ENCODE measurements around the gene GBF1.

The GBF1 gene

DNA sequence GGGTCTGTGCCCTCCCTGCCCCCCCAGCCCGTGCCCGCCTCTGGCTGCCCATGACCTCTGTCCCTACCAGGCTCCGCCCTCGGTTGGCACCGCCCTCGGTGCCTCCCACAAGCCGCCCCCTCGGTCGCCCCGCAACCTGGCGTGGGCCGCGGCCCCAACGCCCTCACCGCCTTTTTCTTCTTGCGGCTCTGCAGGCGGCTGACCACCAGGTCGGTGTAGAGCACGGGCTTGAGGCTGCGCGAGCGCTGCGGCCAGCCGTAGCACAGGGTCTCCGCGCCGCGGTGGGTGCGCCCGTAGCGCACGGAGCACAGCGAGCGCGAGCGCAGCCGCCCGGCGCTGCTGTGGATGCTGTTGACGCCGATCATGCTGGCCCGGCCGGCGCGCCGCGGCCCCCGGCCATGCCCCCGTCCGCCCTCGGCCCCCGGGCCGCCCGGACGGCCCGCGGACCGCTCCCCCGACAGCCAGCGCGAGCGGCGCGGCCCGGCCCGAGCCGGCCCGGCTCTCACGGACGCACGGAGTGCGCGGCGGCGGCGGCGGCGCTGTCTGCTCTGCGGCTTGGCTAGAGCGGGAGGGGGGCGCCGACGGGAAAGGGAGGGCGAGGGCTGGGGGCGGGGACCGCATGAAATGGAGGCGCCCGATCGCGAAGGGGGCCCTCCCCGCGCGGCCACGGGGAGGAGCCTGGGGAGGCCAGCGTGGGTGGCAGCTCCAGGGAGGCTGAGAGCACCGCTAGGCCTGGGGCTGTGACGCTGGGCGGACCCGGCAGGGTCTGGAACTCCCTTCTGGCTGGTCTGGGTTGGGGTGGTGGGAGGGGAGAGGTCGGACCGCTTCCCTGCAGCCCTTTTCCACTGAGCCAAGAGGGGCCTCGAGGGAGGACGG, 163.6 kb downstream of the GBF1 start:
- peak; percentile 25 for DNase-seq (ENCODE audit: low spot score)

DNA sequence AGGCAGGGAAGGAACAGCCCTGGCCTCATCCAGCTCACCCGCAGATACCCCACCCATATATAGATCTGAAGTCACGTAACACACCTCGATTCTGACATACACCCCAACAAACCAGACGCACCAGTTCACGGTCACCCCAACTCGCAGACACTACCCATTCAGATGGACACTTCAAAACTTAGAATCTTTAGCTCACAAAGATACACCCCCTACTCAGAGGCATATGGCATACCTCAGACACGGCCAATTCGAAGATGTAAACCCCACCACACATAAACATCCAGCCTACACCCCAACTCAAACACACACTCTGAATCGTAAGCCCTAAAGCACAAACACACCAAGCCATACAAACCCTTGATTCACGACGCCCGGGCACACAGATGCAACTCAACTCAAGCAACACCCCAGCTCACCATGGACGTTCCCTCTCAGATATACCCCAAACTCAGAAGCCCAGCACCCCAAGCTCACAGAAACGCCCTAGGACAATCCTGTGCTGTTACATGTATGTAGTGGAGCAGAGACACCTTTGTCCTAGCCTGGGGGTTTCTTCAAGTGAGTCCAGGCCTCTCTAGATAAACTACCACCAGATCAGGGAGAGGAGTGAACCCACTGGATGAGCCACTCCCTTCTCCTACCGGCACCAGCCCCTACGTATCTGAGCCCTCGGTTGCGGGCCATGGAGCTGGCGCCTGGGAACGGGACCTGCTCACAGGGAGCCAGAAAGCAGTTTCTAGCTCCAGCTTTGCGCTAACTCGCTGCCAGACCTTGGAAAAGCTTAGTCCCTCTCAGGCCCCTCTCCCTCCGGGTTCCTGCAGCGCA, 164.5 kb downstream of the GBF1 start:
- no peak for DNase-seq (ENCODE audit: low spot score)

DNA sequence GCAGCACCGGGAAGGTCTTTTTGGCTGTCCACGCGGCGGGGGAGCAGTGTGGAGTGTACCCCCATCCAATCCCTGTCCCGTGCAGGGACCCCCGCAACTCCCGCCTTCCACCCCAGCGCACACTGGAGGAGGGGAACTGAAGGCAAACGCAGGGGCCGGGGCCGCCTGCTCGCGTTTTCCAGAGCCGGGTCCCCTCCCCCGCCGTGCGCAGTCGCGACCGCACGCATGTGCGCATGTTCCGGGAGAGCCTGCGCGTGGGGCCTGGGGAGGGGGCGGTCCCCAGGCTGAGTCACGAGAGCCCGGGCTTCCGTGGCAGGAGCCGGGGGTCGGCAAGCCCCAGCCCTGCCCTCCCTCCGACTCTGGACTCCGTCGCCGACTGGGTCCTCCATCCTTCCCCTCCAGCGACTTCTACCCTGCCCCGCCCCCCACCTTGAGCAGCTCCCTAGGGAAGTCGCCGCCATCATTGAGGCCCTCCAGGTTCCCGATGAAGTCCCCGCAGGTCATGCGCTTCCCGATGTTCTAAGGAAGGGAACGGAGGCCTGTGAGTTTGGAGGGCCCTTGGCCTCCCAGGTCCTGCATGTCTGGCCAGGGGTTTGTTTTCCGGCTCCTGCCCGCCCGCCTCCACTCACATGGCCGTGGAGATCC, 165.2 kb downstream of the GBF1 start:
- no peak for DNase-seq (ENCODE audit: low spot score)

DNA sequence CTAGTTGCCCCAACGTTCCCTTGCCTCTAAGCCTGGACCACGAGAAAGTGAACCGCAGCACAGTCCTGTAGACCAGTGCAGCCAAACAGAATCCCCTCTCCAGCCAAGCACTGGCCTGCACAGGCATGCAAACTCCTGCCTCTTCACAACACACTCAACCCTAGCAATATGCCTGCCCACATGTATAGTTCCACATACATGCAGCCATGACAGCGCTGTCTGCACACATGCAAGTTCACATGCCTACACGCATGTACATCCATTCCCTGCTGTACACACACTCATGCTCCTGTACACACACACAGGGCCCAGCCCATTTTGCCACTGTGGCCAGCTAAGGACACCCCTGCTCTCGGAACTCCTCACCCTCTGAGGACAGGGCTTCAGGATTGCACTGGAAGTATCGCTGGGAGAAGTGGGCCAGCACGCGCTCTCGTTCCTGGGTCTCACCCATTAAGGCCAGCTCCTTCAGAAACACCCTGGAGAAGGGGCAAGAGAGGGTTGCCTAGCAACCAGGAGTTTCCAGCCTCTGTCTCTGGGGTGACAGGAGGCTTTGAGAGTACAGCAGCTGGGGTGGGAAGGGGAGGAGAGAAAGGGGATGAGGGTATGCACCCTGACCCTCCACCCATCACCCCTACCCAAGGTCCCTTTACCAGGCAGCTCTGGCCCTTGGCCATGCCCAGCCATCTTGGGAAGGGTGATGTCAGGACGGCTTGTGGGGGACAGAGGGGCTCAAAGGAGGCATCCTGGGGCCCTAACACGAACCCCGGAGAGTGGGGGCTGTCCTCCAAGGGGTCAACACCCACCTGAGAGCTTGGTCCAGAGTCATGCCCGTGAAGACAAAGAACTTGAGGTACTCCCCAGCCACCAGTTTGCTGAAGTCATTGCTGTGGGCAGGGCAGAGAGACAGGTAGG, 166.3 kb downstream of the GBF1 start:
- DNase-seq (ENCODE audit: low spot score), result no peak

DNA sequence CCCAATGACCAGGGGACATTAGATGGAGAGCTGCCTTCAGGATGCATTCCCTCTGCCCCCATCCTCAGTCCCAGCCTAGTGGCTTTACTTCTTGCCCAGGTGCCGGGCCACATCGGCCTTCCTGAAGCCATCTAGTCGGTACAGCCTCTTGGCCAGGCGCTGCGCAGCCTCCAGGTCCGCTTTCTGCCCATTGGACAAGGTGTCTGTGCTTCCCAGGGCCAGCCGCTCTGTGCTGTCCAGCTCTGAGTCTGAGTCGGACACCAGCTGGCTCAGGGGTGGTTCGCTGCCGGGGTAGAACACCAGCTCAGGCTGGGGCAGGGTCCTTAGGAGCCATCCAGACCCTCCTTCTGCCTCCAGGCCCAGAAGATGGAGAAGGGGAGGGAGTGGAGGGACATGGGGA, 167.0 kb downstream of the GBF1 start:
- DNase-seq (ENCODE audit: low spot score), result no peak

DNA sequence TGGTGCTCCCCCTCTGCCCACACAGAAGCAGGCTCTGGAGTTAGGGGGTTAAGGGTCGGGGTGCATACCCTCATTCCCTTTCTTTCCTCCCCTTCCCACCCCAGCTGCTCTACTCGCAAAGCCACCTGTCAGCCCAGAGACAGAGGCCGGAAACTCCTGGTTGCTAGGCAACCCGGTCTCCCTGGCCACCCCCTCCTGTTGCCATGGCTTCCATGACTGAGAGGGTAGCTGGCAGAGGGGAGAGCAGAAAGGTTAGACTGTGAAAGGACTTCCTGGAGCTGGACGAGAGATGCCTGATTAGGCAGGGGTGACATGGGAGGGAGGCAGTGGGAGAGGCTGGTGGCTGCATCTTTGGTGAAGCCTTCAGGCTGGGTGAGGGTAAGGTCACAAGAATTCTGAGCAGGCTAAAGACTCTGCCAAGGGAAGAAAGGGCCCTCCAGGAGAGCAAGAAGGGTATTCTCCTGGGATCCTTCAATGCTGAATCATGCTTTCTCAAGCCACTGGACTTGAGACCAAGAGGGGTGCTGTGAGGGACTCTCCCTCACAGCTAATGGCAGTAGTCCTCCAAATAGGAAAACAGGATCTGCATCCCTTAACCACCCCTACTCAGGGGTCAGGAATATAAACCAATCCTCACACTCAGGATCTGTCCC, 167.8 kb downstream of the GBF1 start:
- no peak for DNase-seq (ENCODE audit: low spot score)

DNA sequence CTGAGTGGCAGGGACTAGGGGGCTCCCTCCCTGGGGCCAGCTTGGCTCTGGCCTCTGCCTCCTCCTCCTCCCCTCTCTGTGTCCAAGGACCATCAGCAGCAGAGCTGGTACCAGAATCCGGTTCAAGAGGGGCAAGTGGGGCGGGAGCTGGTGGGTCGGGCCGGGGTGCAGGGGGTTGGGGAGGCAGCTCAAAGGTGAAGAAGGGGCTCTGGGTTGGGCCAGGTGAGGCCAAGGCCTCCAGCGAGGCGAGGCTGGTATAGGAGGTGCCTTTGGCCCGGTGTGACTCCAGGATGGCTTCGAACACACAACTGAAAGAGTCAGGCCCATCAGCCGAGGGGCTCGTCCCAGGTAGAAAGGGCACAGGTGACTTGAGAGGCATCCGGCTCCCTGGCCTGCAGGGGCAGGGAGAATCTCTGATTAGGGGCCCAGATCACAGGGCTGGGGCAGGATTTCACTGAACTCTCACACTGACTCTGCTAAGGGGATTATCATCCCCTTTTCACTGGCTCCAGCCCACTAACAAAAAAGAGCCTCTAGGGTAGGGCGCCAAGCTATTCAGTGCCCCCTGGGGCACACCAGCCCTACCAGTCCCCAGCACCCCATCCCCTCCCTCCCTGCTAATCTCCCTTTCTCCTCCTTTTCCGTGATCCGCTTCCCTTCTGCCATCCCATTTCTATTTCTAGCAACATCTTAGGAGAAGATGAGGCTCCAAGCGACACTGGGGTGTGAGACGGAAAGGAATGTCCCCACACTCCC, 168.7 kb downstream of the GBF1 start:
- no peak for DNase-seq (ENCODE audit: low spot score)

DNA sequence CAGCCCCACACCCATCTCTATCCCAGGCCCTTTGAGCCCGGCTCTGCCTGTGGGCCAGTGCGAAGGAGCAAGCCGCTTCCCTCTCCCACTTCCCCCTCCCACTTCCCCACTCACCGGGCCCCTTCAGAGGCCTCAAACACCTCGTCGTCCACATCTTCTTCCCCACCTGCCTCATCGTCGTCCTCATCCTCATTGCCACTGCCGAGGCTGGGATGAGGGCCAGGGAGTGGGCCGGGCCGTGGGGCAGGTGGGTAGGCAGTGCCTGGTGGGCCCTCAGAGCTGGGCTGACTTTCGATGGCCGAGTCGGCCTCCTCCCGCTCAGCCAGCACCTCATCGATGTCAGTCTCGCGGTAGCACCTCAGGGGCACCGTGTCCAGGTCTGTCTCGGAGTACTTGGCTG, 169.4 kb downstream of the GBF1 start:
- no peak for DNase-seq (ENCODE audit: low spot score)

DNA sequence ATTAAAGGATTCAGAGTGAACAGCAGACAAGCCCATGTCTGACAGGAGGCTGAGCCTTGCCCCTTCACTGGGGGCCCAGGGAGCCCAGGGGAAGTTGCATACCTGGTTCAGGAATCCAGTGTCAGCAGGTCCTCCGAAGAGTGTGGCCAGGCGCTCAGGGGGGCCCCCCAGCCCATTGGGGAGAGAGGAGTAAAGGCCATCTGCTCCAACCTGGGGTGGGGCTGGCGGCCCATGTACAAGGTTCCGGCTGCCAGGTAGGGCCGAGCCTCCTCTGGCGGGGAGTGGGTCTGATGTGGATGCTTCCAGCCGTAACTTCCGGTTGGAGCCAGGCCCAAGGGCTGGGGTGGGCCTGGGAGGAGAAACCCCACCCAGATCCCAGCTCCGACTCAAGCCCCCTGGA, 171.0 kb downstream of the GBF1 start:
- DNase-seq (ENCODE audit: low spot score), result no peak

DNA sequence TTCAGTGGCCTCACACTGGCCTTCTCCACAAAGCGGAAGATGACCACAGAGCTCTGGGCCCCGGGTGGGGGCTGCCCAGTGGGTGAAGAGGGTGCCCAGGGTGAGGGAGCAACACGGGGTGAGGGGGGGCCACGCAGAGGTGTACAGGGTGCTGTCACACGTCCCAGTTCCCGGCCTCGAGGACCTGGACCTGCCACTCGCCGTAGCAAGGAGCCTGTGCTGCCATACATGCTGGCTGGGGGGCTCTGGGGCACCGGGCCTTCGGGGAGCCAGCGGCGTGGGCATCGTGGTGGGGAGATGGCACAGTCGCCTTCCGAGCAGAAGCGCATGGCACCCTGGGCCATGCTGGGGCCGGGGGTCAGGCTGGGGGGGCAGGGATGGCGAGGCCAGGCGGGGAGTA, 171.4 kb downstream of the GBF1 start:
- no peak for DNase-seq (ENCODE audit: low spot score)

DNA sequence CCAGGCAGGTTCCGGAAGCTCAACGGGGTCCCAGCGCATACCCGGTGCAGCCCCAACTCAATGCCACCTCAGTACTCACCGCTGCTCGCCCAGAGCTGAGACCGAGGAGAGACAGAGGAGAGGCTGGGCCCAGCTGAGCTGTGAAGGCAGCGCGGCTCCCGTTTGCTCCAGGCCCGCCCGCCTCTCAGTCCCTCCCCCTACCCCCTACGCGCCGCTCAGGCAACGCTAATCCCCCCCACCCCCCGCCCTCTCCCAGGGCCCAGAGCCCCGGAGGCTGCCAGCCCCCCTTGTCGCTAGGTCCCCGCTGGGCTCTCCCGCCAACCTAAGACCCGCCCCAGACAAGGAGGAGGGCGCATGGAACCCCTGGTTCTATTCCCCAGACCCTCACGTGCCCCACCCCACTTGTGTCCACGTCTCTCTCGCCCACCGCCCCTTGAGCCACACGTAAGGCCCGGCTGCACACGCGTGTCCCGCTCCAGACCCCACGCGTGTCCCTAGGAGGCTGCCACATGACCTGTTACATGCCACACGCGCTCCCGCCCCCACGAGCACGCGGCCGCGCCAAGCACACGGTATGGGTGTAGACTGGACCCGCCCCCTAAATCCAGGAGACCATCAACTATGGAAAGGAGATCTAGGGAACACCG, 173.4 kb downstream of the GBF1 start, which contains the start of gene PSD:
Gene PSD (minus strand): TSS at position 164 of the 647 bp plus-strand sequence. CDS start 1,747 bp downstream, outside the sequence.
- no peak for DNase-seq (ENCODE audit: low spot score)

DNA sequence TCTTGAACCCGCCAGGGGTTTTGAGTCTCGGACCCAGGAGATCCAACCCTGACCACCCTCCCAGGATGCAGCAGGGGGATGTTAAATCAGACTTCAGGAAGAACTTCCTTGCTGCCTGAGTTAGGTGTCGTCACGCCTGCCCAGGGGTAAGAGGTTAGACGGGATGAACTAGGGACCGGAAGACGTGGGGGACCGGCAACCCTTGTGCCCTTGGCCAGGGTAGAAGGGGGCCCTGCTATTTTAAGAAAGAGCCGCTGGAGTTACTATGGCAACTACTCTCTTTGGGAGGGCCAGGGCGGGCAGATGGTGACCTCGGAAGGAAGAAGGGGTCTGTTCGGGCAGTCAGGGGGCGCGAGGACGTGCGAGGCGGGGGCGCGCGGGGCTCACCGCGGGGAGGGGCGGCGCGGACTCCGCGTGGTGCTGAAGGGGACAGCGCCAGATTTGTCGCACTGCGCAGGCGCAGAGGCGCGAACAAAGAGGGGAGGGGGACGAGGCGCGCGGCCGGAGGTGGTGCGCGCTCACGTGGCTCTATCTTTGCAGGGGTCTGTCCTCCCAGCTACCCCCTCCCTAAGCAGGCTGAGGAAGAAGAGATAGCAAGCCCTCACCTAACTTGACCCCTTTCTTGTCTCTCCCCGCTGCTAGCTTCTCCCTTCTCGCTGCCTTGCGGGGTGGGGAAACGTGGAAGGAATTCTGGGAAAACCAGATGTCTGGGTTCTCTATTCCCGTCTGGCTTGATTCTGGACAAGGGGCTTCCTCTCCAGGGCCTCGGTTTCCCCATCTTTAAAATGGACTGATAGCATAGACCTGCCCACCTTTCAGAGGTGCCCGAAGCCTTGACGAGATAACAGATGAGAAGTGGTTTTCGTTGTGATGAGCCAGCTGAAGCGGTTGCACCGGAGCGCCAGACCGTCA, 174.2 kb downstream of the GBF1 start:
- peak; percentile 33 for DNase-seq (ENCODE audit: low spot score)

DNA sequence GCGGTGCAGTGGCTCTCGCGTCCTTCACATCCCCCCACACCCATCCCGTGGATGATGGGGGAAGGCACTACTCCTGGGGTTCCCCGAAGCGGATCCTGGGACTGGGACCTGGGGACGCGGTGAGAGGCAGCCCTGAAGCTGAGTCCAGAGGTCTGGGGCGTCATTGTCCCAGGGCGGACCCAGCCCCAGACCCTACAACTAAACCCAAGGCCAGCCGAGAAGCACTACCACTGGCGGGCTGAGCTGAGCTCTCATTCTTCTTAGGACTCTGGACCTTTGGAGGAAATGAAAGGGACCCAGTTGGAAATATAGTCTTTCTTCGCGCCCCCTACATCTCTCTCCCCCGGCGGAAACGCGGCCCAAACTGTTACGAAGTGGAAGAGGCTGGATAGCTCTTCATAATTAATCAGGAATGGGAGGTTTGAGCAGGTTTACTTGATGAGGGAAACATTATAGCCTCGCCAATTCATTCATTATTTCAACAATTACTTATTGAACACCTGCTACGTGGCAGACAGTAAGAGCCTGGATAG, 174.9 kb downstream of the GBF1 start:
- DNase-seq (ENCODE audit: low spot score), result no peak

DNA sequence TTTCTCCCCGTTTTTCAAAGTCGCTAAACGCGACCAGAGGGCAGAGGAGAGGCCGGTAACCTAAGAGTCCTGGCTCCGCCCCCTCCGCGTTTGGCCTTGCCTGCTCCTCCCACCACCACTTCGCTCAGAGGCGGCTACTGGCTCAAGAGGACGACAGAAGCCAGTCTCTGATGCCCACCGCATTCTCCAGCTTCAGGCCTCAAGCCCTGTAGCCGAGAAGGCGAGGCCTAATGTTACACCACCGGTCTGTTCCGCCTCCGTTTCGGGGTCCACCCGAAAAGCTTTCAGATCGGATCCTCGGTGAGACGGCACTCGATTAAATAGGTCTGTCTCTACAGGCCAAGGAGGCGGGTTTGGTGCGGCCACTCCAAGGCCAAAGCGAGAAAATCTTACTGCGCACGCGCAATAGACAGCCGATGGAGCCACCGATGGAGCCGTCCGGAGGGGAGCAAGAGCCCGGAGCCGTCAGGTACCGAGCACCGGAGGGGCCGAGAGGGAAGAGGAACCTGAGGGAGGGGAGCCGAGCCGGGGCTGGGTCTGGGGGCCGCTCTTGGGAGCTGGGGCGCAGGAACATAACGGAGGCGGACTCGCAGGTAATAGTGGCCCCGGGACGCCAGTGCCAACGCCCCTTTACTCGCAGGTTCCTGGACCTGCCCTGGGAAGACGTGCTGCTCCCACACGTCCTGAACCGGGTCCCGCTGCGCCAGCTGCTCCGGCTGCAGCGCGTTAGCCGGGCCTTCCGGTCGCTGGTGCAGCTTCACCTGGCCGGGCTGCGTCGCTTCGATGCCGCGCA, 175.6 kb downstream of the GBF1 start, which contains the start of gene FBXL15:
Gene FBXL15 (plus strand): TSS at position 123 of the 793 bp plus-strand sequence. CDS start 294 bp downstream, at position 417.
- DNase-seq (ENCODE audit: low spot score), result peak; percentile 92

DNA sequence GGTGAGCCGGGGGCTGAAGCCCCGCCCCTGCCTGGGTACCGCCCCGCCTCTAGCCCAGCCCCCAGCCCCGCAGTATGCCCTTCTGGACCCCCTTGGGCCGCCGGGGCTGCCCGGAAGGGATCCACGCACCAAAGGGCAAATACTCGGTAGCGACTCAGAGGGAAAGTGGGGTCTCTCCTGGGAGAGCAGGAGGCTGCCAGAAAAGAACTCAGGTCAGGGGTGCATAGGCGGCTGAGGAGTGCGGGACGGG, 176.1 kb downstream of the GBF1 start:
- no peak for DNase-seq (ENCODE audit: low spot score)

DNA sequence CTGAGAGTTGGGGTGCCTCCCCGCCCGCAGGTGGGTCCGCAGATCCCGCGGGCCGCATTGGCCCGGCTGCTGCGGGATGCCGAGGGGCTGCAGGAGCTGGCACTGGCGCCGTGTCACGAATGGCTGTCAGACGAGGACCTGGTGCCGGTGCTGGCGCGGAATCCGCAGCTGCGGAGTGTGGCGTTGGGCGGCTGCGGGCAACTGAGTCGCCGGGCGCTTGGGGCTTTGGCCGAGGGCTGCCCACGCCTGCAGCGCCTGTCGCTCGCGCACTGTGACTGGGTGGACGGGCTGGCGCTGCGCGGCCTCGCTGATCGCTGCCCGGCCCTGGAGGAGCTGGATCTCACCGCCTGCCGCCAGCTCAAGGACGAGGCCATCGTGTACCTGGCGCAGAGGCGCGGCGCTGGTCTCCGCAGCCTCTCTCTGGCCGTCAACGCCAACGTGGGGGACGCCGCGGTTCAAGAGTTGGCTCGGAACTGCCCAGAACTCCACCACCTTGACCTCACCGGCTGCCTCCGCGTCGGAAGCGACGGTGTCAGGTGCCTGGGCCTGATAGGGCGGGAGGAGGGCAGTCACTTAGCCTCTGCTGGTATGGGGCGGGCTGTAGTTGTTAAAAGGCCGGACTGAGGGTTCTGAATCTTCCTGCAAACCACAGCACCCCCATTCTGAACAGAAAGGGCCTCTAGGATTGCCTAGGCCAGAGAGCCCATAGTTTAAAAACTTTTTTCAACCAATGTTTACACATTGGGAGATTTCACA, 176.6 kb downstream of the GBF1 start:
- DNase-seq (ENCODE audit: low spot score), result peak; percentile 63

All from SW480 (cell line).